Stimulated activated CD4-positive, alpha-beta T cell treated with anti-CD3 and anti-CD28 coated beads, TNF-alpha, amount 100 ng/mL, for 48 hours (primary cell): Measurements from ENCODE around the gene PALLD.

Source experiments
- DNase-seq, 3 donors: peaks; one replicate each; pipeline ENCODE4 v3.0.0-alpha.2; 2020; ENCODE audit warnings: low read depth in 3 of 3

The PALLD gene

GRCh38 chr4:168558599-168558998 is 61.7 kb downstream of the PALLD start:
- DNase-seq = no peak

- no peak for DNase-seq
These were observed 63.6 kb downstream of the PALLD start for GRCh38 chr4:168560184-168561180.

DNA sequence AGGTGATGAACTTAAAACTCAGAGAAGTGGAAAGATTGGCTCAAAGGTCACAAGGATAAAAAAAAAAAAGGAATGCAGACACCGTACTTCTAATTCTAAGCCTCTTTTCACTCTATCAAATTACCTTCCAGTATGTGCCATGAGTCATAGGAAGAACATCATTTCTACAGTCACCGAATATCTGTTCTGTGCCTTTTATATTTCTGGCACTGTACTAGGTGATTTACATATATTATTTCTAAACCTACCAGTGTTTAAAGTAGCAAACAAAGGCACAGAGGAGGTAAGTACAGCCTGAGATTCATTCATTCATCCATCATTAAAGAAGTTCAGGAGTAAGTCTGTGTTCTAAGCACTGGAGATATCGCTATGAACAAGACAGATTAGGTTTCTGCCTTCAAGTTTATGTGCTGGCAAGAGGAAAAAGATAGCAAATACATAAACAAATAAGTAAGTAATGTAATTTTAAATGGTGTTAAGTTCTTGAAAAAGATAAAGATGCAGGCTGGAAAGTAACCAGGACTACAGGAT is 65.3 kb downstream of the PALLD start:
- DNase-seq = no peak

DNA sequence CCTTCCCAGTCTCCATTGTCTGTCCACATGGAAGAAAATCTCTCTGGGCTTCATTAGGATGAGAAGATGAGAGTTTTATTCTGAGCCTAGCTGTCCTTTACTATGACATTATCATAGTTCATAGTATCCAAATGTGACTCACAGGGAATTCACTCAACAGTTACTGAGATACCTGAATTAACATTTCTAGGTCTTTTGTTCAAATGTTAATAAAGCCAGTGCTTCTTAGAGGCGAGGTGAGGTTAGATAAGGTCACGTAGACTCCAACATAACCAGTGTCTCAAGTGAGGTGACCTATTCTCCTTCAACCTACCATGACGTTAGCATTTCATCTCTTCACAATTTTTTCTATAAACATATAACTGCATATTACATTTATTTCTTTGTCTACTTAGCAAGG is 67.2 kb downstream of the PALLD start:
- DNase-seq = no peak

- no peak for DNase-seq
These were observed 68.3 kb downstream of the PALLD start for GRCh38 chr4:168565130-168565529.

DNA sequence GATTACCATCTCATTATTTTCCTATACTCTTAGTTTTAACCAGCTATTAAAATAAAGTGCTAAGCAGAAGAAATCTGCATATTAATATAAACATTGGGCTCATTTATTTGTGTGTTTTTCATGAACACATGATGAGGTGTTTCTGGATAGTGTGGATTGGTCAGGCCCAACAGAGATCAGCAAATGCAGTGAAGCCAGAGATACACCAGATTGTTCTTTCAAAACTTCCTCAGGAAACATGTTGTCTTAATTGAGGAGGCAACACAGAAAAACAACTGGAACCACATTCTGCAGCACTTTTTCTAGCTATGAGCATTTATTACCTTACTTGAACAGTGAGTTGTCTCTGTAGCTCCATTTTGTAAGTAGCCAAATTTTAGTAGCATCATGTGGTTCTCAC is 69.9 kb downstream of the PALLD start:
- DNase-seq = no peak

GRCh38 chr4:168569066-168569930 is 72.4 kb downstream of the PALLD start:
- DNase-seq = no peak

- DNase-seq = no peak
These were observed 73.1 kb downstream of the PALLD start for GRCh38 chr4:168569931-168570276.

DNA sequence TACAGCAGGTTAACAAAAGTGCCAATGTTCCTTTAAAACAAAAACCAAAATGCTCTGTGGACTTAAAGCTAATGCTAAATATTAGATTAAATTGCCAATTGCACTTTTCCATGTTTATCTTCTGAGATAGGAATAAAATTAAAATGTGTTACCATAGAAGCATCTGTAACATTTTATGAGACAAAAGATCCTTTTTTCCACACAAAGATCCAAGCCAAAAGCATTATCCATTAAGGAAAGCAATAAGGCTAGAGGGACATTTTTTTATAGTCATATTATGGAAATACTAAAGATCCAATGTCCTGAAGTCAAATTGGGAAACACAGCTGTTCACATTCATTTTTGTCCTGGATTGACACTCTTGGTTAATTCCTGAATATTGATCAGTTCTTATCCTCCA is 73.6 kb downstream of the PALLD start:
- no peak for DNase-seq

DNA sequence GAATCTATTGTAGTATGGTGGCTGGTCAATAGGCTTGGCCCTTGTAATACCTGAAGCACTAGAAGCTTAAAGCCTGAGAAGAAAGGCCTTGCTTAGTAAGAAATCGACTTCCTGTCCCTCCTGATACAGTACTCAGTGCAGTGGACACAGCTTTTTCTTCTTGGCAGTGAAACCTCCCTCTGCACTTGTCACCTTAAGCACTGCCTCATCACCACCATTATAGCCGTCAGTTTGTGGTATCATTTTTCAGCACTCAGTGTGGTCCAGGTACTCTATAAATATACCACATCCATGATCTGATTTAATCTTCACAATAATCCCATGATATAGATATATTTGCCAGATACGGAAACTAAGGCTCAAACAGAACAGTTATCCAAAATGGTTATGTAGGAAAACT is 75.2 kb downstream of the PALLD start:
- DNase-seq = no peak

- no peak for DNase-seq
These were observed 77.0 kb downstream of the PALLD start for GRCh38 chr4:168573870-168574269.

DNA sequence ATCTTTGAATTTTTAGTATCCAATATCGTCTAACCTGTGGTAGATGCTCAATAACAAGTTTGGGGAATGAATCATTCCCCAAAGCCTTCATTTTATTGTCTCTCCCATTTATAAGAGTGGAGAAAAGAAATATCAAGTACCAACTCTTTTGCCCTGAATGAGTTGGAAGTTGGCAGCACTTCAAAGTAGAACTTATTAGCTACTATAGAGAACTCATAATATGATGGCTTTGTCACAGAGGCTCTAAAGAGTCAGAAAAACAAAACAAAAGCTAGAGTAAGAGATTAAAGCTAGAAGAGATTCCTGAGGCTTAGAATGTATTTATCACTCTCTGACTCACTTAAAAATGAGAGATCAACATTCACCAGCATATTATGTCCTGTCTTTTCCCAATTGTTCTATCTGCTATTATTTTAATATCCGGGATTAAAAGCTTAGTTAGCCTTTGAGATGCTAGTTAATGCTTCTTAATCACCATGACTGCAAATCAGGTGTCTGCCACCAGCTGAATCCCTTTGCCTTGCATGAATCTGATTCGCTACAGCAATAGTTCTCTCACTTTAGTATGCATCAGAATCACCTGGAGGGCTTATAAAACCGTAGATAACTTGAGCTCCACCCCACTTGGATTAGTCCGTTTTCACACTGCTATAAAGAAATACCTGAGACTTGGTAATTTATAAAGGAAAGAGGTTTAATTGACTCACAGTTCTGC is 77.9 kb downstream of the PALLD start:
- no peak for DNase-seq

- no peak for DNase-seq
These were observed 78.6 kb downstream of the PALLD start for GRCh38 chr4:168575473-168575872.

DNA sequence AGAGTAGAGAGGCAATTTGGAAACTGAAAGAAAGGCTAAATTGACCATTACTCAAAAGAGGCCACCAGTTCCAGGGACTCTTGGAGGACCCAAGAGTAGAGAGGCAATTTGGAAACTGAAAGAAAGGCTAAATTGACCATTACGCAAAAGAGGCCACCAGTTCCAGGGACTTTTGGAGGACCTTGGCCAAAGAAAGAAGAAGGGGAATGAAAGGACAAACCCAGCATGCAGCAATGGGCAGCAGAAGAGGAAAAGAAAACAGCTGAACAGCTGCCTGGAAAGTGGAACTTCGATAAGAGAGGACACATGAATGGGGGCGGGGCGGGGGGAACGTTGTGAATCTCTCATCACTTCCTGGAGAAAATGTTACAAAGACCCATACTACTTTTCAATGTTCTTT is 80.8 kb downstream of the PALLD start:
- DNase-seq = no peak

DNA sequence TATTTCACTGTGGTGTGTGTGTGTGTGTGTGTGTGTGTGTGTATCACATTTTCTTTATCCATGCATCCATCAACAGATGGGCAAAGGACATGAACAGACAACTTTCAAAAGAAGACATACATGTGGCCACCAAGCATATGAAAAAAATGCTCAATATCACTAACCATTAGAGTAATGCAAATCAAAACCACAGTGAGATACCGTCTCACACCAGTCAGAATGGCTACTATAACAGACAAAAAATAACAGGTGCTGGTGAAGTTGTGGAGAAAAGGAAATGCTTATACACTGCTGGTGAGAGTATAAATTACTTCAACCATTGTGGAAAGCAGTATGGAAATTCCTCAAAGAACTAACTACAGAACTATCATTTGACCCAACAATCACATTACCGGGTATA is 83.4 kb downstream of the PALLD start:
- no peak for DNase-seq

- DNase-seq = no peak
These were observed 87.5 kb downstream of the PALLD start for GRCh38 chr4:168584321-168584771.

- DNase-seq = no peak
These were observed 88.6 kb downstream of the PALLD start for GRCh38 chr4:168585168-168586091.

DNA sequence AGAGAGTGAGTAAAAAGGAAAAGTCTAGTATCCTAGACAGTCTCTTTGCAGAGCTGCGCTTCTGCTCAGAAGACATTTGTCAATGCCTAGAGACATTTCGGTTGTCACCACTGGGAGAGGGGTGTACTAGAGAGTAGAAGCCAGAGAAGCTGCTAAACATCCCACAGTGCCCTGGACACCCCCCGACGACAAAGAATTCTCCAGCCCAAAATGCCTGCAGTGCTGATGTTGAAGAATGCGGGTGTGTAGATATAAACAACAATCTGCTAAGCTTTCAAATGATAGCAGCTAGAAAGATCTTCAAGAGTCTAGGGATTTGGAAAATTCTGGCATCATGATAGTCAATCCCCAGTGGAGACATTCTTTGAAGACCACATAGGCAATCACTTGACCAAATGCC is 90.1 kb downstream of the PALLD start:
- DNase-seq = no peak

- no peak for DNase-seq
These were observed 90.7 kb downstream of the PALLD start for GRCh38 chr4:168587411-168588125.

DNA sequence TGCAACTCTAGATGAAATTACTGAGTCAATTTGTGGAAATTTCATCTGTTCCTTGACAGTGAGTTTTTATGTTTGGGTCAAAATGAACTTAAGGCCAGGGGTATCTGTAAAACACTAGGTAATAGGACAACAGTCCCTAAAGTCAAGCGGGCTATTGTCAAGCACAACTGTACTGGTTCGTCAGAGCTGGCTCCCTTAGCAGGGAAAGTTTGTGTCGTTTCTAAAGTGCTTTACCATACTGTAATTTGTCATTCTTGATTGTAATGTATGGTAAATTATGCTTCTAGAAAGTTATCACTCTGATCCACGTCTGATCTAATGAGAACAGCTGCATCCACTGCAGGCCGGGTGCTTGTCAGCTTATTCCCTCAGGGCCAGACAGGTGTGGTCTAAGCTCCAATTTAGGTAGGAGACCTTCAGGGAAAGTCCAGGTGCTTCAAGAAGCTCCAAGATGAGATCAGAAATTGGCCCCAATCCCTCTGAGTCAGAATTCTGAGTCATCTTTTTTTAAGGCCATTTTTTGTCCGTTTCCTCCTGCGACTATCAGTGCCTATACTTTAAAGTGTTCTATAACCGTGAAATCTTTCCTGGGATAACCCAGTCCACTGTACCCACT is 92.2 kb downstream of the PALLD start:
- no peak for DNase-seq
